Activated T-cell treated with anti-CD3 and anti-CD28 coated beads, Interleukin-2, amount 50 U/mL, for 24 hours (primary cell): Measurements from ENCODE around the gene ERVV-1.
"Not testable (repeated sequence)": the region's sequence is repeated elsewhere in the genome, so short reads cannot be mapped to it uniquely, and the experiment has no call there.

Source experiments
- DNase-seq: peaks from one replicate; pipeline ENCODE4 v3.0.0-alpha.2; 2020
- H3K27ac Mint-ChIP-seq: 2 replicates; pipeline ENCODE4 v1.8.0; 2020; ENCODE audit warnings: mild to moderate bottlenecking, mixed read lengths
- H3K27me3 Mint-ChIP-seq: 2 replicates; pipeline ENCODE4 v1.8.0; 2020; ENCODE audit warnings: mixed read lengths
- H3K36me3 Mint-ChIP-seq: 2 replicates; pipeline ENCODE4 v1.8.0; 2020; ENCODE audit warnings: low read depth, mixed read lengths
- H3K4me1 Mint-ChIP-seq: 2 replicates; pipeline ENCODE4 v1.8.0; 2020; ENCODE audit warnings: low read depth, mixed read lengths
- H3K4me3 Mint-ChIP-seq: 2 replicates; pipeline ENCODE4 v1.8.0; 2020; ENCODE audit warnings: mild to moderate bottlenecking, moderate library complexity, mixed read lengths
- H3K9me3 Mint-ChIP-seq: 2 replicates; pipeline ENCODE4 v1.8.0; 2020; ENCODE audit warnings: mixed read lengths

The ERVV-1 gene

DNA sequence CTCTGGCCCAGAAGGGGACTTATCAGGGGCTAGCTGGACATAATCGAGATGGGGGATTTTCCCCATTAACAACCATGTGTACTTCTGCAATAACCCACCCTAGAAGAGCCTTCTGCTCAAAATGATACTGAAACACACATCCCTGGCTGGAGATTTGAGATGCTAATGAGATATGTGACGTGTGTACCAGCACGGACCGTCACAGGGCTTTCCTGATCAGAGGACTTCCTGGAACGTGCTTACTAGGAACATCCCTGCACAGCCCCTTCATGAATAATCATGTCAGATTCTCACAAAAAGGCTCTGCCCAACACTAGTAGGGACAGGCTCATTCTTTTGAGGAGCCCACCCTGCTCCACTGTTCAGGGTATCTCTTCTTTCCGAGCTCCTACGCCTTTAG is 6.5 kb upstream of the ERVV-1 start:
- Mint-ChIP-seq H3K4me3 (no peak overlapping the region), H3K27ac (no peak overlapping the region), H3K27me3 (no peaks in the 10 kb centered on the region), H3K36me3 (peaks cover 4% of the 10 kb centered on the region), H3K4me1 (no peaks in the 10 kb centered on the region), H3K9me3 (peaks cover 41% of the 10 kb centered on the region)
- DNase-seq = no peak

DNA sequence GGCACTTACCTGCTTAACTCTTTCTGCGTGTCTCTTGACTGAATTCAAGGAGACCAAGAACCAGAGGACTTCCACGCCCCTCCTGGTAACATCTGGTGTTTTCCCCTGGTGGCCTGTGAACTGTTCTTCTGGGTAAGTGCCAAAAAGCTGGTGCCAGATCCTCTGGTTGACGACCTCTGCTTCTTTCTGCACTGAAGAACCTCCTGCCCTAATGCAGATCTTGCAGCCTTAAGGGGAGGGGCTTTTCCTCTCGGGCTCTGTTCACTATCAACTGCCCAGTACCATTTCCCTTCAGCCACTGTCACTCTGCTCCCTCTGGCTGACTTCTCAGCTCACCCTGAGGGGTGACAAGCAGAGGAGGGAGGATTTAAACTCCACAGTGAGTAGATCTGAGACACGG is 6.1 kb upstream of the ERVV-1 start:
- Mint-ChIP-seq H3K4me3 (no peak overlapping the region), H3K4me1 (no peaks in the 10 kb centered on the region), H3K36me3 (peaks cover 4% of the 10 kb centered on the region), H3K27ac (no peak overlapping the region), H3K9me3 (peaks cover 41% of the 10 kb centered on the region), H3K27me3 (no peaks in the 10 kb centered on the region)
- no peak for DNase-seq

DNA sequence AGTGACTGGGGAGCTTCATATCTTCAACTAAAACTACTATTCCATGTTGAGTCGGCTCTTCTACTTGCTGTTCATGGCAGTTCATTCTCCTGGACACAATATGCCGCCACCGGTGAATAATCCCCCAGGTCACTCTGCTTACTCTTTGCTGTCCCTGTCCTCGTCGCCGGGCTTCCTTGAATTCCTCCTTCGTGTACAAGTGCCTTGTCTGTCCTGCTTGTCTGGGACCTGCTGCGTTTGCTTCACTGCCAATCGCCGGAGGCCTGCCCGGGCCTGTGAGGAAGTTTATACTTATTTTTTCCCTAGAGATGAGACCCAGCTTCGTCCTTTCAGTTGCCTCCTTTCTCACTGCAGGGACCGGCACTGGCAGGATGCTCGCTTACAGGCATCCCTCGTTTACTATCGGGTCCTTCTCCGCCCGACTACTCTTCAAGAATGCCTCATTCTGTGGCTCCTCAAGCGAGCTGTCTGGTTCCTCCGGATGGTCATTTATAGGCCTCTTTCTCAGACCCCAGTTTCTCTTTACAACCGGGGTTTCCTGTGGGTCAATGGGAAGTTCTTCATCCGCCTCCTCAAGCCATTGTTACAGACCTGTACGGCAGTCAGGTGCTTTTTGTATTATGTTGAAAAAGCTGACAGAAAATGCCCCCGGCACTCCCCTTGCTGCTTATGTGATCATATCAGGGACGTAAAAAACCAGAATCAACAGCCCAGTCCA is 5.5 kb upstream of the ERVV-1 start:
- no peaks in the 10 kb centered on the region for H3K27me3 Mint-ChIP-seq
- H3K9me3 Mint-ChIP-seq = peaks cover 45% of the 10 kb centered on the region
- no peak for DNase-seq
- peaks cover 4% of the 10 kb centered on the region for H3K36me3 Mint-ChIP-seq
- H3K27ac Mint-ChIP-seq = no peak overlapping the region
- H3K4me1 Mint-ChIP-seq = no peaks in the 10 kb centered on the region
- H3K4me3 Mint-ChIP-seq = no peak overlapping the region

DNA sequence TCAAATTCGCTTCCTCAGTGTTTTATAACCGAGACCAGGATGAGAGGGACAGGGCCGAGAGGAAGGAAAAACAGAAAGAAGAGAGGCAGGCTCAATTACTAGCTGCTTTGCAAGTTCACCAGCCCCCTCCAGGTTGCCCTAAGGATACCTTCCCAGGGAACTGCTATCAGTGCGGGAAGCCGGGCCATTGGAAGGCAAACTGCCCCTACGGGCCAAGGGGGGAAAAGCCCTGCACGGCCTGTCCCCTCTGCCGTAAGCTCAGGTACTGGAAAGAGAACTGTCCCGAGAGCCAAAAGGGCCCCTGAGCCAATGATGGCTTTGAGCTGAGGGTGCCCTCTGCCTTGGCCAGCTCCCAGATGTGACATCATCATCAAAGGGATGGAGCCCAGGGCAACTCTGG is 3.2 kb upstream of the ERVV-1 start:
- no peak for DNase-seq
- Mint-ChIP-seq H3K4me3 (no peak overlapping the region), H3K27ac (no peak overlapping the region), H3K9me3 (peaks cover 42% of the 10 kb centered on the region), H3K36me3 (peaks cover 2% of the 10 kb centered on the region), H3K27me3 (no peaks in the 10 kb centered on the region), H3K4me1 (no peaks in the 10 kb centered on the region)

DNA sequence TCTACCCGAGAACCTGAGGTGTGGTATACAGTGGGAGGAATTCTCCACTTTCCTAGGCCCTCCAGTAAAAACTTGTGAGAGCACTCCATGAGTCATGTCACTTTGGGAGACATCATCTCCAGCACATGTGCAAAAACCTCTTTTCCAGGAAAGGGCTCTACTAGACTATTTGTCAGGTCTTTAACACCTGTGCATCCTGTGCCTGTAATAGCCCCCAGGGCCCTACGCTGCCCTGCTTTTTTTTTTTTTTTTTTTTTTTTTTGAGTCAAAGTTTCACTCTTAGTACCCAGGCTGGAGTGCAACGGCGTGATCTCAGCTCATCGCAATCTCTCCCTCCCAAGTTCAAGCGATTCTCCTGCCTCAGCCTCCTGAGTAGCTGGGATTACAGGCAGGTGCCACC is 1.7 kb upstream of the ERVV-1 start:
- no peak for DNase-seq
- H3K9me3 Mint-ChIP-seq = peaks cover 46% of the 10 kb centered on the region

GRCh38 chr19:53015159-53015558 is 1.4 kb downstream of the ERVV-1 start:
- Mint-ChIP-seq H3K36me3 (peaks cover 4% of the 10 kb centered on the region), H3K4me3 (no peak overlapping the region), H3K9me3 (peaks cover 49% of the 10 kb centered on the region), H3K27ac (no peak overlapping the region), H3K4me1 (no peaks in the 10 kb centered on the region), H3K27me3 (no peaks in the 10 kb centered on the region)
- no peak for DNase-seq

More for the DNA sequence above, 1.7 kb upstream of the ERVV-1 start:
- no peaks in the 10 kb centered on the region for H3K27me3 Mint-ChIP-seq
- H3K27ac Mint-ChIP-seq = no peak overlapping the region
- H3K4me3 Mint-ChIP-seq = no peak overlapping the region
- H3K36me3 Mint-ChIP-seq = peaks cover 2% of the 10 kb centered on the region
- no peaks in the 10 kb centered on the region for H3K4me1 Mint-ChIP-seq

DNA sequence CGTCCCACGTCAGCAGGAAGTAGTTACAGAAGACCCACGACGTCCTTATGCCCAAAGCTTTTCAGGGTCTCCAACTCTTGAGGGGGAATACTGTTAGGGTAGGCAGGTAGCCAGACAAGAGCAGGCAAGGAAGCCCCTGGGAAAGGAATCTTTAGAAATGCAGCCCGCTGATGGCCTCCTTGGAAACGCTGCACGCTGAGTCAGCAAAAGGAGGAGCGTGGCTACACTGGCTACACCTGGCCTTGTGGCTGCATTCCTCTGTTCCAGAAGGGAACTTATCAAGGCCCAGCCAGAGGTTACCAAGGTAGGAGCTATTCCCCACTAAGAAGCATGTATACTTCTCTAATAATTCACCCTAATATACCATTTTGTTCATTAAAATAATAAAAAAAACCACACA is 2.0 kb downstream of the ERVV-1 start:
- Mint-ChIP-seq H3K4me3 (no peak overlapping the region), H3K9me3 (peaks cover 53% of the 10 kb centered on the region), H3K4me1 (no peaks in the 10 kb centered on the region), H3K27ac (no peak overlapping the region), H3K27me3 (no peaks in the 10 kb centered on the region), H3K36me3 (peaks cover 7% of the 10 kb centered on the region)
- no peak for DNase-seq

DNA sequence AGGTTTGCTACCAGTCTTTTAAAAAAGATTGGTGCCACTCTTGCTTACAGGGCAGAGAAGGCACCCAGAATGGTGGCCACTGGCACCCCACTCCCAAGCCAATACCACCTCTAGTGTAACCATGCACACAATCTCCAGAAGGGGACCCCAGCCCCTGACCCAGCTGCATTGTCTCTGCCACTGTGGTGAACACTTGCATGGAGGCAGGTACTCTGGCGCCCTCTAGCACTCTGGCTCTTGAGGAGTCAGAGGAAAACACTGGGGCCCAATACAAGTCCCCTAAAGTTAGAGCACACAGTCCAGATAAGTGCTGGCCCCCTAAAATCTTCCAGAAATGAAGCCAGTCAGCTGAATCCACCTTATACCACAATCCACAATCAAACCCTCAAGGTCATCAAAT is 6.0 kb downstream of the ERVV-1 start:
- Mint-ChIP-seq H3K4me1 (no peaks in the 10 kb centered on the region), H3K9me3 (peaks cover 44% of the 10 kb centered on the region), H3K36me3 (peaks cover 7% of the 10 kb centered on the region), H3K4me3 (no peak overlapping the region), H3K27ac (no peak overlapping the region), H3K27me3 (no peaks in the 10 kb centered on the region)
- DNase-seq = no peak

GRCh38 chr19:53028306-53028705 is 14.6 kb downstream of the ERVV-1 start:
- H3K4me1 Mint-ChIP-seq, H3K4me3 Mint-ChIP-seq, H3K27me3 Mint-ChIP-seq, DNase-seq, H3K27ac Mint-ChIP-seq: not testable (repeated sequence)
- peaks cover 49% of the 10 kb centered on the region for H3K9me3 Mint-ChIP-seq
- peaks cover 16% of the 10 kb centered on the region for H3K36me3 Mint-ChIP-seq

DNA sequence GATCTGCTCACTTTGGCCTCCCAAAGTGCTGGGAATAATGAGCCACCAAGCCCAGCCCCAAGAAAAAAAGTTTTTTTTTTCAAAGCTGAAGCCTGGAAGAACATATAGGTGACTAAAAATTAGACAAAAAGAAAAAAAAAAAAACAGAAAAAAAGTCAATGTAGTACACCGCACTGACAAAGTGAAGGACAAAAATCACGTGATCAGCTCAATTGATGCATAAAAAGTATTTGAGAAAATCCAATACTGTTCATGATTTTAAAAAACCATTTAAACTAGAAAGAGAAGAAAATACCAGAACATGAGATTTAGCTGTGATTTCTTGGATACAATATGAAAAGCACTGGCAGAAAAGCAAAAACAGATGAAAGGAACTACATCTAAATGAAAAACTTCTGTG is 20.3 kb downstream of the ERVV-1 start:
- H3K4me1 Mint-ChIP-seq = peaks cover 2% of the 10 kb centered on the region
- no peak overlapping the region for H3K27ac Mint-ChIP-seq
- peaks cover 43% of the 10 kb centered on the region for H3K36me3 Mint-ChIP-seq
- peaks cover 29% of the 10 kb centered on the region for H3K27me3 Mint-ChIP-seq
- no peak overlapping the region for H3K4me3 Mint-ChIP-seq
- DNase-seq = no peak
- H3K9me3 Mint-ChIP-seq = peaks cover 55% of the 10 kb centered on the region

GRCh38 chr19:53034948-53035675 is 21.4 kb downstream of the ERVV-1 start:
- Mint-ChIP-seq H3K27me3 (peaks cover 30% of the 10 kb centered on the region), H3K4me3 (no peak overlapping the region), H3K4me1 (peaks cover 2% of the 10 kb centered on the region), H3K9me3 (peaks cover 52% of the 10 kb centered on the region), H3K36me3 (peaks cover 42% of the 10 kb centered on the region), H3K27ac (no peak overlapping the region)
- no peak for DNase-seq

DNA sequence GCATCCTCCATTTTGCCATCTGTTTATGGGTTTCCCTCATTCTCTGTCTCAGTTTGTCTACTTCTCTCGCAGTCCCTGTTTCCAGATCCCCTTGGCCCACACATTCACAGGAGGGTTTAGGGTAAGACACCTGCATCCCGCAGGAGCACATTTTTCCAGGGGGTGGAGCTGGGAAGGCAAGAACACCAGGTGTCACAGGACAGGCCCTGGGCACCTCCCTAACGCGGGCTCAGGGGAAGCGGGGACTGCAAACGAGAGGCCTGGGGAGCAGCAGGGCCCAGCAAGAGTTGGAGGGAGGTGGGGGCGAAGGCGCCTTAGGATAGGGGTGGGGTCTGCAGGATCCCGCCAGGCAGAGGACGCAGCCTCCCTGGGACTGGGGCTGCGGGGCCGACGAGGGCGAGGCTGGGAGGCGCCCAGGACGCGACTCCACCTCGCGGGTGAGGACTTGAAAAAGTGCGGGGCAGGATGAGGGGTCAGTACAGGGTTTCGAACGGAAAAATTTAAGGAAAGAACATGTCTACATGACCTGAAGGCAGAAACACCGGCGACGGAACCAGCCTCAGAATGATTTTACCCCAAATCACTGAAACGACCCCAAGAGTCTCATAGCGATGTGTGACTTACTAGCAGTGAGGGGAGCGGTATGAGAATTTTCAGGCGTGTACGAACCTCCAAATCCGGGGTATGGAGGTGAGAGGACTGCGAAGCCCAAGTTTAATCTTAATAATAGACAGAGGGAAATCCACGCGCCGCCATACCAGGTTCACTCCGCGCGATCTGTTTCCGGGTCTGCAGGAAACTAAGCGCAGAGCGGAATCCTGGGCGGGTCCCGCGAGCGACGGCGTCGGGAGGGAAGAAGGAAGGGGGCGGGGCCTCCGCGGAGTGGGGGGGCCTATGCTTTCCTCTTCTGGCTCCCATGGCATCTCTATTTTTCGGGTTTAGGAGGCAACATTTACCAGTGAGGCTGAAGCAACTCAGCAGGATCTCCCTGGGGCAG is 23.7 kb downstream of the ERVV-1 start:
- Mint-ChIP-seq H3K27ac (no peak overlapping the region), H3K27me3 (peaks cover 33% of the 10 kb centered on the region), H3K4me1 (peaks cover 2% of the 10 kb centered on the region), H3K9me3 (peaks cover 51% of the 10 kb centered on the region), H3K4me3 (peak overlapping the region; percentile 51), H3K36me3 (peaks cover 36% of the 10 kb centered on the region)
- peak; percentile 42 for DNase-seq

- peaks cover 29% of the 10 kb centered on the region for H3K36me3 Mint-ChIP-seq
- no peak overlapping the region for H3K4me3 Mint-ChIP-seq
- peaks cover 44% of the 10 kb centered on the region for H3K9me3 Mint-ChIP-seq
- no peak for DNase-seq
- H3K4me1 Mint-ChIP-seq = peaks cover 2% of the 10 kb centered on the region
- H3K27me3 Mint-ChIP-seq = peaks cover 24% of the 10 kb centered on the region
- no peak overlapping the region for H3K27ac Mint-ChIP-seq
Measured at GRCh38 chr19:53041366-53041765, 27.6 kb downstream of the ERVV-1 start.

DNA sequence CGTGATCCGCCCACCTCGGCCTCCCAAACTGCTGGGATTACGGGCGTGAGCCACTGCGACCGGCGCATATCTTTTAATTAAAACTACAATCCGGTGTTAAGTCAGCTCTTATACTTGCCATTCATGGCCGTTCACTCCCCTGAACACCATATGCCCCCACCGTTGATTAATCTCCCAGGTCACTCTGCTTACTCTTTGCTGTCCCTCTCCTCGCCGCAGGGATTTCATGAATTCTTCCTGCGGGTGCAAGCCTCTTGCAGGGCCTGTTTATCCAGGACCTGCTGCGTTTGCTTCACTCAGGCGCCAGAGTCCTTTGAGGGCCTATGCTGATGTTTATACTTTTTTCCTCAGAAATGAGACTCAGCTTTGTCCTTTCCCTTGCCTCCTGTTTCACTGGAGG is 31.8 kb downstream of the ERVV-1 start:
- Mint-ChIP-seq H3K4me3 (no peak overlapping the region), H3K9me3 (peaks cover 31% of the 10 kb centered on the region), H3K27me3 (peaks cover 2% of the 10 kb centered on the region), H3K4me1 (no peaks in the 10 kb centered on the region), H3K36me3 (peaks cover 19% of the 10 kb centered on the region), H3K27ac (no peak overlapping the region)
- DNase-seq = no peak
